ENCODE results near the gene ASIC4. TPM values are rescaled to one million over a fixed set of nuclear protein-coding genes. Genes with fewer than 3 reads are reported as not detected.

ASIC4 gene
- total RNA-seq, 1 donor from 2014 or later: not detected

GRCh38 chr2:219472629-219473187, 41.6 kb upstream of the ASIC4 start:
- TF ChIP-seq POLR2A (IDR thresholded peaks at IDR 0.05) (no peak), POLR2AphosphoS5 (IDR thresholded peaks at IDR 0.05; ENCODE audit: insufficient read depth in 1 of 2, low read depth in 1 of 2) (no peak)
- TF ChIP-seq, protein P1, sequence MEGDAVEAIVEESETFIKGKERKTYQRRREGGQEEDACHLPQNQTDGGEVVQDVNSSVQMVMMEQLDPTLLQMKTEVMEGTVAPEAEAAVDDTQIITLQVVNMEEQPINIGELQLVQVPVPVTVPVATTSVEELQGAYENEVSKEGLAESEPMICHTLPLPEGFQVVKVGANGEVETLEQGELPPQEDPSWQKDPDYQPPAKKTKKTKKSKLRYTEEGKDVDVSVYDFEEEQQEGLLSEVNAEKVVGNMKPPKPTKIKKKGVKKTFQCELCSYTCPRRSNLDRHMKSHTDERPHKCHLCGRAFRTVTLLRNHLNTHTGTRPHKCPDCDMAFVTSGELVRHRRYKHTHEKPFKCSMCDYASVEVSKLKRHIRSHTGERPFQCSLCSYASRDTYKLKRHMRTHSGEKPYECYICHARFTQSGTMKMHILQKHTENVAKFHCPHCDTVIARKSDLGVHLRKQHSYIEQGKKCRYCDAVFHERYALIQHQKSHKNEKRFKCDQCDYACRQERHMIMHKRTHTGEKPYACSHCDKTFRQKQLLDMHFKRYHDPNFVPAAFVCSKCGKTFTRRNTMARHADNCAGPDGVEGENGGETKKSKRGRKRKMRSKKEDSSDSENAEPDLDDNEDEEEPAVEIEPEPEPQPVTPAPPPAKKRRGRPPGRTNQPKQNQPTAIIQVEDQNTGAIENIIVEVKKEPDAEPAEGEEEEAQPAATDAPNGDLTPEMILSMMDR (IDR thresholded peaks at IDR 0.05): no peak
- peaks cover 29% of the 10 kb centered on the region for H3K4me1 ChIP-seq
- no peak overlapping the region for H3K4me3 ChIP-seq
- DNase-seq (ENCODE audit: extremely low spot score in 2 of 2): no peak
- no peaks in the 10 kb centered on the region for H3K9me3 ChIP-seq
- H3K27me3 ChIP-seq: no peaks in the 10 kb centered on the region
- intact Hi-C loops (cut with DNase I): loop anchor here (5.0 kb wide), 1 partner anchor 55 kb away; no protein-coding TSS in a partner anchor
- H3K27ac ChIP-seq: no peak overlapping the region
- no peaks in the 10 kb centered on the region for H3K36me3 ChIP-seq

DNA sequence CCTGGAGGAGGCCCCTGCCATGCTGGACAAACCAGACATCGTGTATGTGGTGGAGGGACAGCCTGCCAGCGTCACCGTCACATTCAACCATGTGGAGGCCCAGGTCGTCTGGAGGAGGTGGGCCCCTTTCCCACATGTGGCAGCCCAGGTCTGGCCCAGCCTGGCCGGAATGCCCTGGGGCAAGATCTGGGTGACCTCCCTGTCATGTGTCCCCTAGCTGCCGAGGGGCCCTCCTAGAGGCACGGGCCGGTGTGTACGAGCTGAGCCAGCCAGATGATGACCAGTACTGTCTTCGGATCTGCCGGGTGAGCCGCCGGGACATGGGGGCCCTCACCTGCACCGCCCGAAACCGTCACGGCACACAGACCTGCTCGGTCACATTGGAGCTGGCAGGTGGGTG, 40.8 kb upstream of the ASIC4 start:
- intact Hi-C loops (cut with DNase I): loop anchor here (5.0 kb wide), 1 partner anchor 54 kb away; no protein-coding TSS in a partner anchor
- peaks cover 21% of the 10 kb centered on the region for H3K4me1 ChIP-seq
- H3K27me3 ChIP-seq: no peaks in the 10 kb centered on the region
- DNase-seq (ENCODE audit: extremely low spot score in 2 of 2): no peak
- no peak overlapping the region for H3K27ac ChIP-seq
- no peaks in the 10 kb centered on the region for H3K9me3 ChIP-seq
- TF ChIP-seq POLR2AphosphoS5 (IDR thresholded peaks at IDR 0.05; ENCODE audit: insufficient read depth in 1 of 2, low read depth in 1 of 2) (no peak), POLR2A (IDR thresholded peaks at IDR 0.05) (no peak)
- TF ChIP-seq, protein P1 (IDR thresholded peaks at IDR 0.05): no peak
- no peak overlapping the region for H3K4me3 ChIP-seq
- no peaks in the 10 kb centered on the region for H3K36me3 ChIP-seq

DNA sequence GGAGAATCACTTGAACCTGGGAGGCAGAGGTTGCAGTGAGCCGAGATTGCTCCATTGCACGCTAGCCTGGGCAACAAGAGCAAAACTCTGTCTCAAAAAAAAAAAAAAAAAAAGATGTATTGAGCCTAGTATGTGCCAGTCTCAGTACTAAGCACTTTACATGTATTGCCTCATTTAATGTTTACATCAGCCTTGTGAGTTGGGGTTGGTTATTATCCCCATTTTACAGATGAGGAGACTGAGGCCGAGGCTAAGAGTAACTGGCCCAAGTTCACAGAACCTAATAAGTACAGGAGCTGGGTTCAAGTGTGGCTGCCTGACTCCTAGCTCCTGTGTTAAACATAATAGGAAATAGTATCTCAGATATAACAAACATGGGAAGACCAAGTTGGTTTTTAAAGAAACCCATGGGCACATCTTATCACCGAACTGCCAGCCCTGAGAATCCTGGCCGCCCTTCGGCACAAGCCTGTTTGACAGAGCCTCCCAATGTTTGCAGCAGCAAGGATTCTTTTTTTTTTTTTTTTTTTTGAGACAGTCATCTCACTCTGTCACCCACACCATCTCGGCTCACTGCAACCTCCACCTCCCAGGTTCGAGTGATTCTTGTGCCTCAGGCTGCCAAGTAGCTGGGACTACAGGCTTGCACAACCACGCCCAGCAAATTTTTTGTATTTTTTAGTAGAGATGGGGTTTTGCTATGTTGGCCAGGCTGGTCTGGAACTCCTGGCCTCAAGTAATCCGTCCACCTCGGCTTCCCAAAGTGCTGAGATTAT, 39.8 kb upstream of the ASIC4 start:
- no peak for DNase-seq (ENCODE audit: extremely low spot score in 2 of 2)
- H3K4me3 ChIP-seq: no peak overlapping the region
- peaks cover 17% of the 10 kb centered on the region for H3K4me1 ChIP-seq
- intact Hi-C loops (cut with DNase I): loop anchor here (5.0 kb wide), 1 partner anchor 53 kb away; no protein-coding TSS in a partner anchor
- H3K9me3 ChIP-seq: no peaks in the 10 kb centered on the region
- TF ChIP-seq POLR2A (IDR thresholded peaks at IDR 0.05) (no peak), POLR2AphosphoS5 (IDR thresholded peaks at IDR 0.05; ENCODE audit: insufficient read depth in 1 of 2, low read depth in 1 of 2) (no peak)
- TF ChIP-seq, protein P1 (IDR thresholded peaks at IDR 0.05): no peak
- no peak overlapping the region for H3K27ac ChIP-seq
- H3K36me3 ChIP-seq: no peaks in the 10 kb centered on the region
- H3K27me3 ChIP-seq: no peaks in the 10 kb centered on the region

- DNase-seq (ENCODE audit: extremely low spot score in 2 of 2): no peak
- no peaks in the 10 kb centered on the region for H3K36me3 ChIP-seq
- no peaks in the 10 kb centered on the region for H3K9me3 ChIP-seq
- intact Hi-C loops (cut with DNase I): no loop called here
- H3K27me3 ChIP-seq: no peaks in the 10 kb centered on the region
- no peak overlapping the region for H3K4me3 ChIP-seq
- no peak overlapping the region for H3K27ac ChIP-seq
- peaks cover 17% of the 10 kb centered on the region for H3K4me1 ChIP-seq
- TF ChIP-seq, protein P1 (IDR thresholded peaks at IDR 0.05): no peak
- TF ChIP-seq POLR2A (IDR thresholded peaks at IDR 0.05): no peak
These were observed 39.0 kb upstream of the ASIC4 start for GRCh38 chr2:219475278-219475677.
